H9 (cell line): Measurements from ENCODE around the gene SLCO2A1. TPM values are rescaled to one million over a fixed set of nuclear protein-coding genes. Genes with fewer than 3 reads are reported as not detected.

Source experiments
- DNase-seq: peaks from one replicate; pipeline ENCODE4 v3.0.0-alpha.2; 2017
- H2AFZ ChIP-seq: one replicate; pipeline ENCODE4 v1.6.1; 2013; ENCODE audit warnings: mild to moderate bottlenecking, low read length, control low read depth, moderate library complexity
- H2AK5ac ChIP-seq: 2 replicates; pipeline ENCODE4 v1.6.1; 2013; ENCODE audit warnings: low read length, control low read depth, mixed read lengths; ENCODE audit not compliant: insufficient read length
- H2BK120ac ChIP-seq: one replicate; pipeline ENCODE4 v1.6.1; 2013; ENCODE audit warnings: low read depth, mild to moderate bottlenecking, low read length, control low read depth, inconsistent platforms; ENCODE audit not compliant: poor library complexity, severe bottlenecking
- H2BK12ac ChIP-seq: 2 replicates; pipeline ENCODE4 v1.6.1; 2013; ENCODE audit warnings: low read length, control low read depth, mixed read lengths, low read depth; ENCODE audit not compliant: insufficient read length
- H2BK15ac ChIP-seq: 2 replicates; pipeline ENCODE4 v1.6.1; 2013; ENCODE audit warnings: low read depth, low read length, control low read depth
- H2BK20ac ChIP-seq: one replicate; pipeline ENCODE4 v1.6.1; 2013; ENCODE audit warnings: low read depth, mild to moderate bottlenecking, low read length, control low read depth, inconsistent platforms; ENCODE audit not compliant: poor library complexity, severe bottlenecking
- H2BK5ac ChIP-seq: 2 replicates; pipeline ENCODE4 v1.6.1; 2013; ENCODE audit warnings: low read length, control low read depth, mixed read lengths; ENCODE audit not compliant: insufficient read length
- H3K14ac ChIP-seq: 2 replicates; pipeline ENCODE4 v1.6.1; 2013; ENCODE audit warnings: low read length, control low read depth; ENCODE audit not compliant: insufficient read depth
- H3K18ac ChIP-seq: 2 replicates; pipeline ENCODE4 v1.6.1; 2013; ENCODE audit warnings: low read depth, mild to moderate bottlenecking, mixed read lengths, low read length, control low read depth; ENCODE audit not compliant: insufficient read length
- H3K23ac ChIP-seq: 2 replicates; pipeline ENCODE4 v1.6.1; 2013; ENCODE audit warnings: low read length, control low read depth, mixed read lengths, low read depth; ENCODE audit not compliant: insufficient read length
- H3K23me2 ChIP-seq: 2 replicates; pipeline ENCODE4 v1.6.1; 2013; ENCODE audit warnings: low read depth, mild to moderate bottlenecking, mixed read lengths, low read length, control low read depth; ENCODE audit not compliant: insufficient read length, poor library complexity, severe bottlenecking
- H3K27ac ChIP-seq: 2 replicates; pipeline ENCODE4 v1.5.1; 2013; ENCODE audit warnings: low read length, control low read depth, mixed read lengths, low read depth; ENCODE audit not compliant: insufficient read length
- H3K27me3 ChIP-seq: 2 replicates; pipeline ENCODE4 v1.6.1; 2013; ENCODE audit warnings: low read length, control low read depth, inconsistent platforms; ENCODE audit not compliant: insufficient read depth
- H3K4ac ChIP-seq: 2 replicates; pipeline ENCODE4 v1.6.1; 2013; ENCODE audit warnings: low read depth, mild to moderate bottlenecking, control low read depth, inconsistent platforms, low read length, moderate library complexity
- H3K4me1 ChIP-seq: 2 replicates; pipeline ENCODE4 v1.6.1; 2013; ENCODE audit warnings: low read length, control low read depth, inconsistent platforms; ENCODE audit not compliant: insufficient read depth
- H3K4me2 ChIP-seq: 2 replicates; pipeline ENCODE4 v1.6.1; 2013; ENCODE audit warnings: low read length, control low read depth, mixed read lengths; ENCODE audit not compliant: insufficient read length, insufficient read depth
- H3K56ac ChIP-seq: 2 replicates; pipeline ENCODE4 v1.6.1; 2013; ENCODE audit warnings: low read depth, mild to moderate bottlenecking, mixed read lengths, low read length, control low read depth; ENCODE audit not compliant: insufficient read length
- H3K79me1 ChIP-seq: 2 replicates; pipeline ENCODE4 v1.6.1; 2013; ENCODE audit warnings: low read depth, mild to moderate bottlenecking, moderate library complexity, low read length, control low read depth, inconsistent platforms; ENCODE audit not compliant: insufficient read depth, poor library complexity, severe bottlenecking
- H3K79me2 ChIP-seq: 2 replicates; pipeline ENCODE4 v1.6.1; 2013; ENCODE audit warnings: low read length, control low read depth, inconsistent platforms; ENCODE audit not compliant: insufficient read depth
- H3K9ac ChIP-seq: 2 replicates; pipeline ENCODE4 v1.6.1; 2013; ENCODE audit warnings: low read length, control low read depth, mixed read lengths; ENCODE audit not compliant: insufficient read length; ENCODE audit errors: extremely low read depth
- H3K9me3 ChIP-seq: one replicate; pipeline ENCODE4 v1.6.1; 2013; ENCODE audit warnings: low read depth, low read length, inconsistent platforms; ENCODE audit not compliant: control insufficient read depth
- H3T11ph ChIP-seq: one replicate; pipeline ENCODE4 v1.6.1; 2013; ENCODE audit warnings: mild to moderate bottlenecking, low read length, control low read depth, inconsistent platforms
- H4K20me1 ChIP-seq: one replicate; pipeline ENCODE4 v1.6.1; 2013; ENCODE audit not compliant: control insufficient read depth, insufficient read length, insufficient read depth
- H4K5ac ChIP-seq: 2 replicates; pipeline ENCODE4 v1.6.1; 2013; ENCODE audit warnings: low read depth, mild to moderate bottlenecking, mixed read lengths, low read length, control low read depth; ENCODE audit not compliant: insufficient read length
- H4K8ac ChIP-seq: replicated peaks from 2 replicates; pipeline ENCODE4 v1.6.1; 2013; ENCODE audit warnings: low read length, control low read depth, mixed read lengths, low read depth; ENCODE audit not compliant: insufficient read length
- H4K91ac ChIP-seq: 2 replicates; pipeline ENCODE4 v1.6.1; 2013; ENCODE audit warnings: low read depth, mild to moderate bottlenecking, moderate library complexity, mixed read lengths, low read length, control low read depth; ENCODE audit not compliant: insufficient read length
- H3K27ac Mint-ChIP-seq, 3 experiments: 2 replicates in 2 of 3; 3 replicates in 1 of 3; pipeline ENCODE4 v1.8.0; 2020 to 2021; ENCODE audit warnings: mixed read lengths in 3 of 3, mild to moderate bottlenecking in 1 of 3, moderate library complexity in 1 of 3
- H3K27me3 Mint-ChIP-seq: 2 replicates; pipeline ENCODE4 v1.8.0; 2021; ENCODE audit warnings: low read depth, mild to moderate bottlenecking, moderate library complexity, mixed read lengths
- H3K36me3 Mint-ChIP-seq, 3 experiments: 2 replicates in 2 of 3; 3 replicates in 1 of 3; pipeline ENCODE4 v1.8.0; 2020 to 2021; ENCODE audit warnings: low read depth in 3 of 3, mixed read lengths in 3 of 3; ENCODE audit not compliant: insufficient read depth in 1 of 3
- H3K4me1 Mint-ChIP-seq, 2 experiments: 2 replicates each; pipeline ENCODE4 v1.8.0; 2020; ENCODE audit warnings: mixed read lengths in 2 of 2
- H3K4me3 Mint-ChIP-seq, 2 experiments: 2 replicates in 1 of 2; 3 replicates in 1 of 2; pipeline ENCODE4 v1.8.0; 2020 to 2021; ENCODE audit warnings: mild to moderate bottlenecking in 2 of 2, mixed read lengths in 2 of 2, moderate library complexity in 1 of 2
- H3K9me3 Mint-ChIP-seq, 2 experiments: 2 replicates in 1 of 2; 3 replicates in 1 of 2; pipeline ENCODE4 v1.8.0; 2020; ENCODE audit warnings: mild to moderate bottlenecking in 2 of 2, mixed read lengths in 2 of 2, moderate library complexity in 1 of 2
- CTCF ChIP-seq: fragments of 200-600 bp; sonication (generic); conservative IDR thresholded peaks from 3 replicates; pipeline ENCODE4 v1.8.0; 2021; ENCODE audit warnings: antibody characterized with exemption, mild to moderate bottlenecking
- WGBS: extraction: QIAGEN DNeasy Blood & Tissue Kit; methylation state at CpG from one replicate; pipeline ENCODE4 v1.1.7; 2013; ENCODE audit warnings: missing lambda C conversion rate, low lambda C conversion rate, mixed read lengths; ENCODE audit not compliant: insufficient read length; ENCODE audit errors: extremely low coverage; 5-methylcytosine and 5-hydroxymethylcytosine counted together
- total RNA-seq: library from RNA; stranded (reverse); gene quantifications from 2 replicates; pipeline ENCODE4 v1.2.1, GENCODE V29; 2021

SLCO2A1 gene
- total RNA-seq, 1 experiment from 2014 or later, result 0.98 TPM

- H2AFZ ChIP-seq, result no peak overlapping the region
- no peak overlapping the region for H2AK5ac ChIP-seq
- H3K56ac ChIP-seq, result no peak overlapping the region
- no peak overlapping the region for H3T11ph ChIP-seq
- H3K79me1 ChIP-seq, result no peaks in the 10 kb centered on the region
- H4K8ac ChIP-seq, result no peak overlapping the region
- no peak overlapping the region for H2BK5ac ChIP-seq
- H2BK20ac ChIP-seq, result no peak overlapping the region
- H4K20me1 ChIP-seq, result no peaks in the 10 kb centered on the region
- H3K27me3 ChIP-seq, result no peaks in the 10 kb centered on the region
- no CpG with 5 or more reads among the region's 8 CpGs for WGBS
- no peak overlapping the region for H2BK120ac ChIP-seq
- no peak overlapping the region for H4K91ac ChIP-seq
- no peak overlapping the region for H3K9ac ChIP-seq
- Mint-ChIP-seq H3K27me3 (peaks cover 17% of the 10 kb centered on the region), H3K4me1 (peaks cover 5 to 18% of the 10 kb centered on the region in 2 experiments), H3K27ac (no peak overlapping the region), H3K4me3 (no peak overlapping the region), H3K36me3 (no peaks in the 10 kb centered on the region), H3K9me3 (no peaks in the 10 kb centered on the region)
- no peak overlapping the region for H4K5ac ChIP-seq
- no peak overlapping the region for H3K14ac ChIP-seq
- no peak overlapping the region for H3K18ac ChIP-seq
- H3K9me3 ChIP-seq, result no peaks in the 10 kb centered on the region
- no peak for TF ChIP-seq CTCF
- H2BK12ac ChIP-seq, result no peak overlapping the region
- H3K4me2 ChIP-seq, result no peak overlapping the region
- no peaks in the 10 kb centered on the region for H3K23me2 ChIP-seq
- no peaks in the 10 kb centered on the region for H3K4me1 ChIP-seq
- H3K27ac ChIP-seq, result no peak overlapping the region
- no peak overlapping the region for H2BK15ac ChIP-seq
- no peak overlapping the region for H3K4ac ChIP-seq
- no peaks in the 10 kb centered on the region for H3K79me2 ChIP-seq
- no peak for DNase-seq
- H3K23ac ChIP-seq, result no peak overlapping the region
These were observed 141.7 kb downstream of the SLCO2A1 start for GRCh38 chr3:133887803-133888703.
